GM19324 (cell line): ENCODE measurements around the gene FIBP.
A peak's percentile ranks its signal among the peaks of the same experiment; 100 is the strongest.

ENCODE experiments used
- ATAC-seq: cut with Tn5 transposase; IDR thresholded peaks from one replicate; pipeline ENCODE4 v1.9.1; 2021; ENCODE audit warnings: mild to moderate bottlenecking, moderate library complexity; ENCODE audit not compliant: unreplicated experiment, low FRiP score

The FIBP gene

DNA sequence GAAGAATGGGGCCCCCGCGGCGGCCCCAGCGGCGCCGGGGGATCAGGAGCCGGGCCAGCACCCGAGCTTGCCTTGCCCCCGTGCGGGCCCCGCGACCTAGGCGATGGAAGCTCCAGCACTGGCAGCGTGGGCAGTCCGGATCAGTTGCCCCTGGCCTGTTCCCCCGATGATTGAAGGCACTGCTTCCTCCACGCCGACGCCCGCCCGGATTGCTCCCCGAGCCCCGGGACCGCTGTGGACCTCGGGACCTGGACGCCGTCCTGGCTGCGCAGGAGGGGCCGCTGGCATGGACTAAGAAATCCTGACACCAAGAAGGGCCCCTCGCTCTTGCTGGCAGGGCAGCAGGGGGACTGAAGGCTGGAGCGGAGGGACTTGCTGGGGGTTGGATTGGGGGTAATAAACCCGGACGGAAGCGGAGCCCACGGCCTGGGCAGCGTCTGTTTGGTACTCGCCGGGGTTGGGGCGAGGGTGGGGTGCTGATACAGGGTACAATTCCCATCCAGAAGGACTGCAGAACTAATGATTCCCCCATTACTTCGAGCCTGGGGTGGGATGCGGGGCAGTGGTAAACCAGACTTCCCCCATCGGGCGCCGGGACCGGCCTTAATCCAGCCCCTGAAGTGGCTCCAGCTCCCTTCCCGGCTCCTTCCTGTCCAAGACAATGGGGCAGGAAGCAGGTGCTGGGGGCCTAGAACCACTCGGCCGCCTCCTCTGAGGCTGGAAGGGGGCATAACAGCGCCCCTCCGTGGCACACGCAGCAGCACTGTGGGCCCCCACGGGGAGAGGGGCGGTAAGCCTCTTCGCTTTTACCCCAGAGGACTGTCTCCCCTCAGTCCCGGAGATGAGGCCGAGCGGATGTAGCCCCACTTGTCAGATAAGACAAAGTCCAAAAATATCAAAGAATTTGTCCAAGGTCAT, 3.2 kb upstream of the FIBP start:
- no peak for ATAC-seq

DNA sequence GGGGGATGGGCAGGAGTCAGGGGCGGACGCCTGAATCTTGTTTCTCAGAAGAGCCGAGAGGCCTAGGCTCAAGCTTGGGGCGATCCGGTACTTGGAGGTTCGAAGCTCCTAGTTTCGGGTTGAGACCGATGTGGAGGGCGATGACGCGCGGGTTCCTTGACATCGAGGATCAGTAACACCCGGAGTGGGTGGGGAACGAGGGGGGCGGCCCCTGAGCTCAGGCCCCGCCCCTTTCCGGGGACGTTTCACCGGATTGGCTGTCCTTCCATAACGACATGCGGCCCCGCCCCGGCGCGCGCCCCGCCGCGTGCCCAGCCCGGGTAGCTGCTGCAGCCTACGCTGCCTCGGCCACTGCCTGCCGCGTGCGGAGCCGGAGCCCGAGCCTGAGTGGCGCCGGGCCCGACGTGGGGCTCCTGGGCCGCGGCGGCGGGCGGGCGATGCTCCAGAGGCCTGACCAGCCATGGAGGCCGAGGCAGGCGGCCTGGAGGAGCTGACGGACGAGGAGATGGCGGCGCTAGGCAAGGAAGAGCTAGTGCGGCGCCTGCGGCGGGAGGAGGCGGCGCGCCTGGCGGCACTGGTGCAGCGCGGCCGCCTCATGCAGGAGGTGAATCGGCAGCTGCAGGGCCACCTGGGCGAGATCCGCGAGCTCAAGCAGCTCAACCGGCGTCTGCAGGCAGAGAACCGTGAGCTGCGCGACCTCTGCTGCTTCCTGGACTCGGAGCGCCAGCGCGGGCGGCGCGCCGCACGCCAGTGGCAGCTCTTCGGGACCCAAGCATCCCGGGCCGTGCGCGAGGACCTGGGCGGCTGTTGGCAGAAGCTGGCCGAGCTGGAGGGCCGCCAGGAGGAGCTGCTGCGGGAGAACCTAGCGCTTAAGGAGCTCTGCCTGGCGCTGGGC, 2.3 kb upstream of the FIBP start, which contains the start of gene CCDC85B:
CCDC85B (plus strand) TSS at position 350 of the 895 bp plus-strand sequence; CDS start at position 461, 111 bp downstream.
- peak; percentile 67 for ATAC-seq

DNA sequence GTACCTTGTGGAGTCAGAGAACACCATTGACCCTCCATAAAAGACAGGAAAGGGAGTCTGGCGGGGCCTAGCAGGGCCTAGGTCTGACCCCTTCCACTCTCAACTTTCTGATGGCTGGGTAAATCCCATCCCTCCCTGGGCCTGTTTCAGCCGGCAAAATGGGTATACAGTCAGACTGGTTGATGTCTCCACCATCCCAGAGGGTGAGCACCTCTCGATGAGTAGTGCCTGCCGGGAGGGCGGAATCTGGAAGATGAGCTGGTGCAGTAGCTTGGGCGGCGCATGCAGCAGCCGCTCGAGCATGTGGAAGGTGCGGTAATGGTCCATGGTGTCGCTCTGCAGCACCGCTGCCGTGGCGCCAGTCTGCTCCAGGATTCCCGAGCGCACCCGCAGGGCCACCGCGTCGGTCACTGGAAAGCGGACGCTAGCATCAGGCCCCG, 528 bp downstream of the FIBP start:
- ATAC-seq, result no peak

DNA sequence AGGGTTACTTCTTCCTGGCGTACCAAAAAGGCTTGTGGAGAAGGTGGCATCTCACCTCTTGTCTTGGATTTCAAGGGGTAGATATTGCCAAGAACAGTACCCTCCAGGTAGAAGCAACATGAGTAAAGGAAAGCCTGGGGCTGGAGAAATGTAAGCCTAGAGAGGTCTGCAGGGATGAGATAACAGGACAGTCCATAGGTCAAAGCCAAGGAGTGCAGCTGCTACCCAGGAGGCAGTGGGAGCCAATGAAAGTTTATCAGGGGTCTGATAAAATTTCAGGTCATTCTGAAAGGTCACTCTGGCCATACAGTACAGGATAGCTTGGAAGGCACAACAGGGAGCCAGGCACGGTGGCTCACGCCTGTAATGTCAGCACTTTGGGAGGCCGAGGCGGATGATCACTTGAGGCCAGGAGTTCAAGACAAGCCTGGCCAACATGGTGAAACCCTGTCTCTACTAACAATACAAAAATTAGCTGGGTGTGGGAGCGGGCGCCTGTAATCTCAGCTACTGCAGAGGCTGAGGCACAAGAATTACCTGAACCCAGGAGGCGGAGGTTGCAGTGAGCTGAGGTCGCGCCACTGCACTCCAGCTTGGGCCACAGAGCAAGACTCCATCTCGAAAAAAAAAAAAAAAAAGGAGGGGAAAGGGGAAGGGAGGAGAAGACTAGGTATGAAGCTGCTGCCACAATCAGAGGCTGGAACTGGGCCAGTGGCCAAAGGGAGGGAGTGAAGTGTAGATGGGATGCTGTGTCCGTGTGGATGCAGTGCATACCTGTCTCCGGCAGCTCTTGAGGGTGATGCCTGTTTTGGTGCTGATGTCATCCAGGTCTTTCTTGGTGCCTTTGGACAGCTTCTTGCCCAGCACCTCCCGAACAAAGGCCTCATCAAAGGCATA, 1.2 kb downstream of the FIBP start:
- no peak for ATAC-seq

DNA sequence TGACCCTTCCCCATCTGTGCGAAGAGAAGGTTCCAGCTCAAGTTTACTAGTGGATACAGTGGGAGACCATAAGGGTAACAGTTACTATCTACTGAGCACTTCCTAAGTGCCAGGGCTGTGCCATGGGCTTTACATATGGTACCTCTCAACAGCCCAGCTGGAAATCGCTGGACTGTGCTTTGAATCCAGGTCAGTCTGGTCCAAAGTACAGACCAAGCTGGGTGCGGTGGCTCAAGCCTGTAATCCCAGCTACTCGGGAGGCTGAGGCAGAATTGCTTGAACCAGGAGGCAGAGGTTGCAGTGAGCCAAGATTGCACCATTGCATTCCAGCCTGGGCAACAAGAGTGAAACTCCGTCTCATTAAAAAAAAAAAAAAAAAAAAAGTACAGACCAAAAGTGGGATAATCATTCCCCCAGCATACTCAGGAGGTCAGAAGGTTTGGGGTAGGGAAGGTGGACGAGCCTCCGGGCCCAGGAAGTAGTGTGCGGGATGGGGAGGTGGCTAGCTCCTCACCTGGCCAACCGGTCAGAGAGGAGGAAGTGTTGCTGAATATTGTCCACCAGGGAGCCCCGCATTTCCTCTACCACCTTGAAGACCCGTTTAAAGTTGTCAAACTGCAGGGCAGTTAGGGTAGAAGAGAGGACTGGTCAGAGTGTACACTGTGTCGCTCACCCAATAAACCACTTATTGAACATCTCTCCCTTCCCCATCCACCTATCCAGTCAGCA, 2.3 kb downstream of the FIBP start:
- ATAC-seq, result no peak

DNA sequence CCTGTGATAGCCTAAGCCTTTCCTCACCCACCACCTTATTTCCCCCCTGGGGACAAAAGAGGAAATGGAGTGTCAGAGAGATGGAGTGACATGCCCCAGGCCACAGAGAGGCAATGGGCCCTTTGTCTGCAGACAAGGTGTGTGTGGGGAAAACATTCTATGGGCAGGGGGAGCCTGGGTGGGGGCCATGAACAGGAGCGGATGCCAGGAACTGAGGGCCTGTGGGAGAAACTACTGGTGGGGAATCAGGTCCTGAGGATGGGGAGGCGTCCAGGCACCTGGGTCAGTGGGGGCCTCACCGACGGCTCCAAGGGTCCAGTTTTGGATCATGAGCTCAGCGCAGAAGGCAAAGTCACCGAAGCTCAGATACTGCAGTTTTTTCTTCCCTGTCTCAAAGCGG, 3.0 kb downstream of the FIBP start:
- ATAC-seq, result no peak

DNA sequence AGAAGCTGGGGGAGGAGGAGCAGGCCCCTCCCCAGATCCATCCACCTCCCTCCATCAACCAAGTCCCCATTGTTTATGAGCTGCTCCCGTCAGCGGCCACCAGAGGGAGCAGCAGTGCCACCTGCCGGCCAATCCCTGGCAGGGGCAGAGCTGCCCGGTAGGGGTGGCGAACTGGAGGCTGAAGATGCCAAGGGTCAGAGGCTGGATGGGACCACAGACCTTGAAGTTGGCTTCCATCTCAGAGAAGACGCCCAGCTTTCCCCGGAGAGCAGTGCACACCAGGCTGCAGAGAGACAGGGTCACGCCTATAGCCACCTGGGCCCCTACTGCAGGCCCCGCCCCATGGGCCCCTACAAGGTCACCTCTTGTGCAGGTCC, 3.6 kb downstream of the FIBP start:
- no peak for ATAC-seq

DNA sequence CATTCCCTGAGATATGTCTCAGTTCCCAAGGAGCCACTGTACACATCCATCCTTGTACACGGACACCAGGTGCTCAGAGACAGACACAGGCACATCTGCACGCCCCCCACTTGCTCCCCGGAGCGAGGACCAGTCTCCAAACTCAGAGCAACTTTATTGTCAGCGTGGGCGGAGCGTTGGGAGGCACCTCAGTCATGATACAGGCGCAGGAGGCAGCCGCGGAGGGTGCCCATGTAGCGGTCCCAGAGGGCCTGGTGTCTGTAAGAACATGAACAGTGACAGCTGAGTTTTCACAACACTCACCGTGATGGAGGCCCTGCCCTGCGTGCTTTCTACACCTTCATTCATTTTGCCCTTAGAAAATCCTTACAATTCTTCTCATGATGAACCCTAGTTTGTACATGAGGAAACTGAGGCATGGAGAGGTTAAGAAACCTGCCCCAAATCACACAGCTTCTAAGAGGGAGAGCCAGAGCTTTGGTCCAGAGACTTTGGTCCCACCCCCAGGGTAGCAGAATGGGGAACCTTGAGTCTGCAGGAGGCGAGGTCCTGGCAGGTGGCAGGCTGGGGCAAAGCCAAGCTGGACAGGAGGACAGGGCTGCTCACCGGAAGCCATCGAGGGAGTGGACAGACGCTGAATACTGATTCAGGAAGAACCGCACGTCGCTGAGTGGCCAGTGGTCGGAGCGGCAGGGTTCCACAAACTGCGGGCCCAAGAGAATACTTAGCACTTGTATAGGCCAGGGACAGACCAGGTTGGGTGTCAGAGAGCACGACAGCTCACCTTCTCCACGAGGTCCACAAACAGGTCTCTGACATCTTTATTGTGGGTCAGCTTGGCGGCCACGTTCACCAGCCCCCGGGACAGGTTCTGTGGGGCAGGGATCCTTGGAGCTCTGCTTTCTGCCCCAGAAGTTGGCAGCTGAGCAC, 4.2 kb downstream of the FIBP start:
- no peak for ATAC-seq

DNA sequence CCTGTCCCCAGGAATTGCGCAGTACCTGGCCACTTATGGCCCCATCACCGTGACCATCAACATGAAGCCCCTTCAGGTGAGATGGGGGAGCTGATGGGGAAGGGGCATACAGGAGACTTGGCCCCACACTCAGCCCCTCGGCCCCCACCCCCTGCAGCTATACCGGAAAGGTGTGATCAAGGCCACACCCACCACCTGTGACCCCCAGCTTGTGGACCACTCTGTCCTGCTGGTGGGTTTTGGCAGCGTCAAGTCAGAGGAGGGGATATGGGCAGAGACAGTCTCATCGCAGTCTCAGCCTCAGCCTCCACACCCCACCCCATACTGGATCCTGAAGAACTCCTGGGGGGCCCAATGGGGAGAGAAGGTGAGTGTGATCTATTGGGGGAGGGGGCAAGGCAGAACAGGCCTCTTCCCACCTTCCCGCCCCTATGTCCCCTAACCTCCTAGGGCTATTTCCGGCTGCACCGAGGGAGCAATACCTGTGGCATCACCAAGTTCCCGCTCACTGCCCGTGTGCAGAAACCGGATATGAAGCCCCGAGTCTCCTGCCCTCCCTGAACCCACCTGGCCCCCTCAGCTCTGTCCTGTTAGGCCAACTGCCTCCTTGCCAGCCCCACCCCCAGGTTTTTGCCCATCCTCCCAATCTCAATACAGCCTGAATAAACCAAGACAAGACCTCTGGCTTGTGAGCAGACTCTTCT, 5.1 kb downstream of the FIBP start:
- ATAC-seq, result no peak

DNA sequence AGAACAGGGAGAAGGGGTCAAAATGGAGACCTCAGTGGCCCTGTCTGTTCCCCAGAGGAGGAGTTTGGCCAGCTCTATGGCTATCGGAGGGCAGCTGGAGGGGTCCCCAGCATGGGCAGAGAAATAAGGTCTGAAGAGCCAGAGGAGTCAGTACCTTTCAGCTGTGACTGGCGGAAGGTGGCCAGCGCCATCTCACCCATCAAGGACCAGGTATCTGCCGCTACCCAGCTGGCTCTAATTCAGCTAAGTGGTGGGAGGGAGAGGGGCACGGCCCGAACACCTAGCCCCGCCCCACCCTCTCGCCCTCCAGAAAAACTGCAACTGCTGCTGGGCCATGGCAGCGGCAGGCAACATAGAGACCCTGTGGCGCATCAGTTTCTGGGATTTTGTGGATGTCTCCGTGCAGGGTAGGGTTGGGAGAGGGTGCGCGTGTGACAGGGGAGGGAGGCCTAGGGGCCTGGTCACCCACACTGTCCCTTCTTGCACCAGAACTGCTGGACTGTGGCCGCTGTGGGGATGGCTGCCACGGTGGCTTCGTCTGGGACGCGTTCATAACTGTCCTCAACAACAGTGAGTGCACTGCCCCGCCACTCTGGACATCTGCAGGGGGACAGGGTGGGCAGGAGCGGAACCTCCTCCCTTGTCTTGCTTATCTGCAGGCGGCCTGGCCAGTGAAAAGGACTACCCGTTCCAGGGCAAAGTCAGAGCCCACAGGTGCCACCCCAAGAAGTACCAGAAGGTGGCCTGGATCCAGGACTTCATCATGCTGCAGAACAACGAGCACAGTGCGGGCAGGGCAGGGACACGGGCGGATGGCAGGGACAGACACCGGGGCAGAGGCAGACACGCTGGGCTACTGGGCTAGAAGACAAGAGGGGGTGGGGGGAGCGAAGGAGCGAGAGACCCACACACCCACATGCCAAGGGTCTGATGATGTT, 5.9 kb downstream of the FIBP start:
- no peak for ATAC-seq

DNA sequence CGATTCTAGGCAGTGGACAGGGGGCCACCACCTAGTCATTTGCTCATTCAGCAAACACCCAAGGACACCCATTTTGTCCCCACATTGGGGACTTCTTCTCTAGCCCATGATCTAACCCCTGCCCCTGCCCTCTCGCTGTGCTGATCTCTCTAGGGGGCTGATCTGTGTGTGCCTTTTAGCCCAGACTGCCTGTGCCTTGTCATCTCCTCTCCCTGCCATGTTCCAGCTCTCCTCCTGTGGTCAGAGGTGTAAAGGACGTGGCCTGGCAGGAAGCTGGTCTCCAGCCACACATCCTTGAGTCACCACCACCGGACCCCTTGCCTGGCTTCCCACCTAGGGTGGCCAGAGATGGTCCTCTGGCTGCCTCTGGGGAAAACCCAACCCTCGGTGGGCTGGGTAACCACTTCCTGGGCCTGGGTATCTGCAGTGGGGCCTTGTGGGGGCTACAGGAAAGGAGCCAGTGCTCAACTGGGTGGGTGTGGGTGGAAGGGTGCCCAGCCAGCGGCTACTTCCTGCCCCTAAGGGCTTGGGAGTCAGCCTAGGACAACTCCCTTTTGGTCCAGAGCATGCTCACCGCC, 7.3 kb downstream of the FIBP start:
- no peak for ATAC-seq

DNA sequence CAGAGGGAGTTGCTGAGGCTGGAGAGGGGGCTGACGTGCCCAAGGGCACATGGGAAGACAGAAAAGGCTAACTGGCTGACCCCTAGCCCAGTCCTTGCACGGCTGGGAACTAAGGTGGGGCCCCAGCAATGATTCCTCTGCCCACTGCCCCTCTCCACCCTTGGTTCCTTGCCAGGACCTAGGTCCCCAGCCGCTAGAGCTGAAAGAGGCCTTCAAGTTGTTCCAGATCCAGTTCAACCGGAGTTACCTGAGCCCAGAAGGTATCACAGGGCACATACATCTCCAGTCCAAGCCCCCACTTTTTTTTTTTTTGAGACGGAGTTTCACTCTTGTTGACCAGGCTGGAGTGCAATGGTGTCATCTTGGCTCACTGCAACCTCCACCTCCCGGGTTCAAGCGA, 8.2 kb downstream of the FIBP start:
- ATAC-seq, result no peak

DNA sequence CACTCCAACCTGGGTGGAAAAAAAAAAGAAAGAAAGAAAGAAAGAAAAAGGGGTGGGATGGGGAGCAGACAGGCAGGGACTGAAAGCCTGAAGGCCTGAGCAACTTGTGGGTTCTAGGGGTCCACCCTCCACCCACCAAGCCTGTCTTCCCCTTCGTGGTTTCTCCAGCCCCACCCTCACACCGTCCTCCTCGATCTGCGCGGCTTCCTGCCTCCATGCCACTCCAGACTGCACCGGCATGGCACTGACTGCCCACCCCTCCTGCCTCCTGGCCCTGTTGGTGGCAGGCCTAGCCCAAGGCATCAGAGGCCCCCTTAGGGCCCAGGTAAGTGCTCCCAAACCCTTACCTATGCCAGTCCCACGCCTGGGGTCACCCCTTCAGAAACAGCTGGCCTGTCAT, 8.7 kb downstream of the FIBP start, which contains the start of gene CTSW:
CTSW (plus strand) TSS at position 221 of the 400 bp plus-strand sequence; CDS start at position 239, 18 bp downstream.
- ATAC-seq, result no peak

DNA sequence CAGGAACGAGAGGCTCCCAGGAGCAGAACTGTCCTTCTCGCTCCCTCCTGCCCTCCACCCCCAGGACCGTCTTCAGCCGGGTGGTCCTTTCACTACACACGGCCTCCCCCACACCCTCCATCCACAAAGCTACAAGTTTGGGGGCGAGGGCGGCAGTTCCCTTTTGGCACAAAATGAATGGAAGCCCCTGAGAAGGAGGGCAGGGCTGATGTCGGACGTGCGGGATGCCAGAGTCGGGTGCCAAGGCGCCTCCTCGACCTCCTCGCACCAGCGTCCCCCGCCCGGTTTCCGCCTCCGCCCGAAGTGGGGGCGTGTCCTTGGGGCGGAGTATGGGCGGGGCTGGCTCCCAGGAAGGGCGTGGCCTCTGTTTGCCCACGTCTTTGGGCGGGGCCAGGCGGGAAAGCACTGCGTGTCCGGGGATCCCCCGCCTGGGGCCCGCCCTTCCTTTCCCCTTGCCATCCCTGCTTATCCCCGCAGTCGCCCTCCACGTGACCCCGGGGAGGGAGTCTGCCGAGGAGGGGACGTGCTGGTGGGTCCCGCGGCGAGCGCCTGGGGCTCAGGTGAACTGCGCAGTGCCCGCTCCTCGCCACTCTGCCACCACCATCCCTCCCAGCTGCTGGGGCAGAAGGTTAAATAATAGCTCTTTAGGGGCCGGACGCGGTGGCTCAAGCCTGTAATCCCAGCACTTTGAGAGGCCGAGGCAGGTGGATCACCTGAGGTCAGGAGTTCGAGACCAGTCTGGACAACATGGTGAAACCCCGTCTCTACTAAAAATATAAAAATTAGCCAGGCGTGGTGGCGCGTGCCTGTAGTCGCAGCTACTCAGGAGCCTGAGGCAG, 14.7 kb downstream of the FIBP start:
- ATAC-seq, result peak; percentile 81

DNA sequence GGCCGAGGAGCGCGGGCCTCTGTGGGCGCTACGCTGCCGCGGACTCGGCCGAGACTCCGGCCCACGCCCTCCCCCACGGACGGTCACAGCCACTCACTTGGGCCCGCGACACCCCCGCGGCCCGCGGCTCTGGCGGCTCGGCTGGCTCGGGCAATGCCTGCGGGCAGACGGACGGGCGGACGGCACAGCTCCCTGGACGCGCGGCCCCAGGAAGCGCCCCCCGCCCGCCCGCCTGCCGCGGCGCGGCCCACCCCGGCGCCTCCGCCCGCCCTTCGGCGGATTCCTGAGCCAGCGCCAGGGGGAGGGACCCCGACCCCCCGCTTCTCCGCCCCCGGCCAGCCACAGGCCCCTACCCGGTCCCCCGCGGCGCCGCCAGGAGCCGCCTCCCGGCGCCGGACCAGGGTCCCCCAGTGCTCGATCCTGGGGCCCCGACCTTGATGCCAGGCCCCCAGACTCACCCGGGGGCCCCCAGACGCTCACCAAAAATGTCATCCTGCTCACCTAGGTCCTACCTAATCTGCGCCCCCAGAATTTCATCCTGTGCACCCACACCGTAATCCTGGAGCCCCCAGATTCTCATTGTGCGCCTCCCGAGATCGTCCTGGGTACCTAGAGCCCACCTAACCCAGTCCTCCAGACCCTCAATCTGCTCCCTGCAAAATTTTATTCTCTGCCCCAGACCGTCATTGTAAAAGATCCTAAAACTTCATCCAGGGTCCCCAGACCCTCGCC, 15.5 kb downstream of the FIBP start, which contains the start of gene EFEMP2:
EFEMP2 (minus strand) TSS at position 215 of the 732 bp plus-strand sequence. CDS start 446 bp downstream, outside the sequence.
- no peak for ATAC-seq
